Neural cell (in vitro differentiated cells): ENCODE results near the gene HNRNPM.
A peak's percentile ranks its signal among the peaks of the same experiment; 100 is the strongest.

Experiments used
- EP300 ChIP-seq: fragments of 450-650 bp; conservative IDR thresholded peaks from 2 replicates; pipeline ENCODE4 v1.6.1; 2014; ENCODE audit warnings: antibody characterized with exemption, mild to moderate bottlenecking, moderate library complexity; ENCODE audit not compliant: poor library complexity, severe bottlenecking
- EZH2 ChIP-seq: fragments of 200-600, 300-800 bp; shearing (Covaris generic), sonication (generic); IDR thresholded peaks from 2 replicates; pipeline ENCODE4 v1.6.1; 2014; ENCODE audit warnings: antibody characterized with exemption, low read length, borderline replicate concordance, mild to moderate bottlenecking; ENCODE audit not compliant: insufficient read depth, poor library complexity, severe bottlenecking
- MXI1 ChIP-seq: fragments of 450-650 bp; conservative IDR thresholded peaks from 2 replicates; pipeline ENCODE4 v1.6.1; 2014; ENCODE audit warnings: antibody characterized with exemption, mild to moderate bottlenecking; ENCODE audit not compliant: poor library complexity, severe bottlenecking
- POLR2AphosphoS5 ChIP-seq: IDR thresholded peaks from 2 replicates; pipeline ENCODE4 v1.6.1; 2012
- RAD21 ChIP-seq: fragments of 450-650 bp; conservative IDR thresholded peaks from 2 replicates; pipeline ENCODE4 v1.6.1; 2014; ENCODE audit warnings: antibody characterized with exemption, mild to moderate bottlenecking, moderate library complexity
- SMC3 ChIP-seq: fragments of 450-650 bp; conservative IDR thresholded peaks from 2 replicates; pipeline ENCODE4 v1.6.1; 2014; ENCODE audit warnings: antibody characterized with exemption, mild to moderate bottlenecking, moderate library complexity; ENCODE audit not compliant: poor library complexity
- TAF1 ChIP-seq: IDR thresholded peaks from 2 replicates; pipeline ENCODE4 v1.6.1; 2012; ENCODE audit warnings: low read depth
- TF ChIP-seq, protein P1 (sequence below): fragments of 450-650 bp; IDR thresholded peaks from 2 replicates; pipeline ENCODE4 v1.5.1; 2014; ENCODE audit warnings: antibody characterized with exemption, mild to moderate bottlenecking, moderate library complexity; ENCODE audit not compliant: poor library complexity, severe bottlenecking
- TF ChIP-seq, protein P2 (sequence below): IDR thresholded peaks from 2 replicates; pipeline ENCODE4 v1.6.1; 2012; ENCODE audit warnings: borderline replicate concordance

DNA sequence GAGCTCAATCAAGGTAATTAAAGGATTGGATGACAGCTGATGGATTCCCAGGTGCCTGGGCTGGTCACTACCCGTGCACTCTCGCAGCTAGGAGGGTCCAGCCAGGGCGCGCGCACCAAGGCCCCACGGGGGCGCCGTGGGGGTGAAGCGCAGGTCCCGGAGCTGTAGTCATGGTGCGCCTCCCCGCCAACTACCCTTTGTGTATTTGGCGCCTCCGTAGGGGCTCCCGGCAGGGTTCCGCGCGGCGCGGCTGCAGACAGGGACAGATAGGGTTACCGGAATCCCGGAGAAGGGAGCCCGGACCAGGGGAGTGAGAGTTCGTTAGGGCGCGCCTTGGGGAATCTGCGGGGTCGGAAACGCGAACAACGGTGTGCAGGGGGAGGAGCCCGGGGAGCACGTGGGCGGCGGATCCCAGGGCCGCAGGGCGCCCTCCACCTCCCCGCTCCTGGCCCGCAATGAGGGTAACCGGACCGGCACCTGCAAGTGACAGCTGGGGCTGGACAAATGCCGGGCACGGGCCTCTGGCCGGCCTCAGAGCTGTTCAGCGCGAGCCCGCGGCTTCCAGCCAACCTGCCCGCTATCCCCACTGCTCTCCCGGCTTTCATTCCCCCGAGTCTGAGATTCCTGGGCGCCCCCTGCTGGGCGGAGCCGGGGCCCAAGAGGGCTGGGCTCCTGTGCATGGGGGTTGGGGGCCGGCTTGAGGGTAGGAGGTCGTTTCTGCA, 61.1 kb downstream of the HNRNPM start:
- TF ChIP-seq, protein P1, sequence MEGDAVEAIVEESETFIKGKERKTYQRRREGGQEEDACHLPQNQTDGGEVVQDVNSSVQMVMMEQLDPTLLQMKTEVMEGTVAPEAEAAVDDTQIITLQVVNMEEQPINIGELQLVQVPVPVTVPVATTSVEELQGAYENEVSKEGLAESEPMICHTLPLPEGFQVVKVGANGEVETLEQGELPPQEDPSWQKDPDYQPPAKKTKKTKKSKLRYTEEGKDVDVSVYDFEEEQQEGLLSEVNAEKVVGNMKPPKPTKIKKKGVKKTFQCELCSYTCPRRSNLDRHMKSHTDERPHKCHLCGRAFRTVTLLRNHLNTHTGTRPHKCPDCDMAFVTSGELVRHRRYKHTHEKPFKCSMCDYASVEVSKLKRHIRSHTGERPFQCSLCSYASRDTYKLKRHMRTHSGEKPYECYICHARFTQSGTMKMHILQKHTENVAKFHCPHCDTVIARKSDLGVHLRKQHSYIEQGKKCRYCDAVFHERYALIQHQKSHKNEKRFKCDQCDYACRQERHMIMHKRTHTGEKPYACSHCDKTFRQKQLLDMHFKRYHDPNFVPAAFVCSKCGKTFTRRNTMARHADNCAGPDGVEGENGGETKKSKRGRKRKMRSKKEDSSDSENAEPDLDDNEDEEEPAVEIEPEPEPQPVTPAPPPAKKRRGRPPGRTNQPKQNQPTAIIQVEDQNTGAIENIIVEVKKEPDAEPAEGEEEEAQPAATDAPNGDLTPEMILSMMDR: peak; percentile 72
- TF ChIP-seq EZH2: no peak
- peak; percentile 60 for TF ChIP-seq SMC3
- peak; percentile 41 for TF ChIP-seq RAD21
- TF ChIP-seq POLR2AphosphoS5: no peak
- peak; percentile 61 for TF ChIP-seq MXI1
- TF ChIP-seq, protein P2, sequence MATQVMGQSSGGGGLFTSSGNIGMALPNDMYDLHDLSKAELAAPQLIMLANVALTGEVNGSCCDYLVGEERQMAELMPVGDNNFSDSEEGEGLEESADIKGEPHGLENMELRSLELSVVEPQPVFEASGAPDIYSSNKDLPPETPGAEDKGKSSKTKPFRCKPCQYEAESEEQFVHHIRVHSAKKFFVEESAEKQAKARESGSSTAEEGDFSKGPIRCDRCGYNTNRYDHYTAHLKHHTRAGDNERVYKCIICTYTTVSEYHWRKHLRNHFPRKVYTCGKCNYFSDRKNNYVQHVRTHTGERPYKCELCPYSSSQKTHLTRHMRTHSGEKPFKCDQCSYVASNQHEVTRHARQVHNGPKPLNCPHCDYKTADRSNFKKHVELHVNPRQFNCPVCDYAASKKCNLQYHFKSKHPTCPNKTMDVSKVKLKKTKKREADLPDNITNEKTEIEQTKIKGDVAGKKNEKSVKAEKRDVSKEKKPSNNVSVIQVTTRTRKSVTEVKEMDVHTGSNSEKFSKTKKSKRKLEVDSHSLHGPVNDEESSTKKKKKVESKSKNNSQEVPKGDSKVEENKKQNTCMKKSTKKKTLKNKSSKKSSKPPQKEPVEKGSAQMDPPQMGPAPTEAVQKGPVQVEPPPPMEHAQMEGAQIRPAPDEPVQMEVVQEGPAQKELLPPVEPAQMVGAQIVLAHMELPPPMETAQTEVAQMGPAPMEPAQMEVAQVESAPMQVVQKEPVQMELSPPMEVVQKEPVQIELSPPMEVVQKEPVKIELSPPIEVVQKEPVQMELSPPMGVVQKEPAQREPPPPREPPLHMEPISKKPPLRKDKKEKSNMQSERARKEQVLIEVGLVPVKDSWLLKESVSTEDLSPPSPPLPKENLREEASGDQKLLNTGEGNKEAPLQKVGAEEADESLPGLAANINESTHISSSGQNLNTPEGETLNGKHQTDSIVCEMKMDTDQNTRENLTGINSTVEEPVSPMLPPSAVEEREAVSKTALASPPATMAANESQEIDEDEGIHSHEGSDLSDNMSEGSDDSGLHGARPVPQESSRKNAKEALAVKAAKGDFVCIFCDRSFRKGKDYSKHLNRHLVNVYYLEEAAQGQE: no peak
- no peak for TF ChIP-seq TAF1
- TF ChIP-seq EP300: no peak
